Fibroblast of lung (primary cell): ENCODE data around the gene RFTN2.
"Not testable (repeated sequence)": the region's sequence is repeated elsewhere in the genome, so short reads cannot be mapped to it uniquely, and the experiment has no call there.

Source experiments
- EZH2 ChIP-seq: IDR thresholded peaks from 2 replicates; pipeline ENCODE4 v1.5.1; 2012; ENCODE audit warnings: low read length, control low read depth, mild to moderate bottlenecking; ENCODE audit errors: missing control alignments
- TF ChIP-seq, protein P1 (sequence below), 2 donors: IDR thresholded peaks in 1 of 2; conservative IDR thresholded peaks in 1 of 2; 1 replicate in 1 of 2; 2 replicates in 1 of 2; pipeline ENCODE4 v1.5.1; 2011 to 2012; ENCODE audit warnings: low read length in 2 of 2, control low read depth in 1 of 2, inconsistent platforms in 1 of 2, low read depth in 1 of 2, mild to moderate bottlenecking in 1 of 2

DNA sequence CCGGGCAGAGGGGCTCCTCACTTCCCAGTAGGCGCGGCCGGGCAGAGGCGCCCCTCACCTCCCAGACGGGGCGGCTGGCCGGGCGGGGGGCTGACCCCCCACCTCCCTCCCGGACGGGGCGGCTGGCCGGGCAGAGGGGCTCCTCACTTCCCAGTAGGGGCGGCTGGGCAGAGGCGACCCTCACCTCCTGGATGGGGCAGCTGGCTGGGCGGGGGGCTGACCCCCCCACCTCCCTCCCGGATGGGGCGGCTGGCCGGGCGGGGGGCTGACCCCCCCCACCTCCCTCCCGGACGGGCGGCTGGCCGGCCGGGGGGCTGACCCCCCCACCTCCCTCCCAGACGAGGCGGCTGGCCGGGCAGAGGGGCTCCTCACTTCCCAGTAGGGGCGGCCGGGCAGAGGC lies 20.6 kb upstream of the RFTN2 start:
- TF ChIP-seq, protein P1, sequence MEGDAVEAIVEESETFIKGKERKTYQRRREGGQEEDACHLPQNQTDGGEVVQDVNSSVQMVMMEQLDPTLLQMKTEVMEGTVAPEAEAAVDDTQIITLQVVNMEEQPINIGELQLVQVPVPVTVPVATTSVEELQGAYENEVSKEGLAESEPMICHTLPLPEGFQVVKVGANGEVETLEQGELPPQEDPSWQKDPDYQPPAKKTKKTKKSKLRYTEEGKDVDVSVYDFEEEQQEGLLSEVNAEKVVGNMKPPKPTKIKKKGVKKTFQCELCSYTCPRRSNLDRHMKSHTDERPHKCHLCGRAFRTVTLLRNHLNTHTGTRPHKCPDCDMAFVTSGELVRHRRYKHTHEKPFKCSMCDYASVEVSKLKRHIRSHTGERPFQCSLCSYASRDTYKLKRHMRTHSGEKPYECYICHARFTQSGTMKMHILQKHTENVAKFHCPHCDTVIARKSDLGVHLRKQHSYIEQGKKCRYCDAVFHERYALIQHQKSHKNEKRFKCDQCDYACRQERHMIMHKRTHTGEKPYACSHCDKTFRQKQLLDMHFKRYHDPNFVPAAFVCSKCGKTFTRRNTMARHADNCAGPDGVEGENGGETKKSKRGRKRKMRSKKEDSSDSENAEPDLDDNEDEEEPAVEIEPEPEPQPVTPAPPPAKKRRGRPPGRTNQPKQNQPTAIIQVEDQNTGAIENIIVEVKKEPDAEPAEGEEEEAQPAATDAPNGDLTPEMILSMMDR (conservative IDR thresholded peaks at IDR 0.05 in 1 of 2, IDR thresholded peaks at IDR 0.05 in 1 of 2; ENCODE audit: low read depth in 1 of 2, low read length in 2 of 2): not testable (repeated sequence)
- not testable (repeated sequence) for TF ChIP-seq EZH2
